Endothelial cell (in vitro differentiated cells): ENCODE measurements around the gene SPDYE1. TPM values are rescaled to one million over a fixed set of nuclear protein-coding genes. Genes with fewer than 3 reads are reported as not detected.

ENCODE experiments used
- DNase-seq: peaks from one replicate; pipeline ENCODE4 v3.0.0; 2021; ENCODE audit warnings: low spot score
- H3K27ac Mint-ChIP-seq: one replicate; pipeline ENCODE4 v1.8.0; 2021; ENCODE audit warnings: mixed read lengths, inconsistent platforms; ENCODE audit not compliant: unreplicated experiment
- H3K27me3 Mint-ChIP-seq: one replicate; pipeline ENCODE4 v1.8.0; 2021; ENCODE audit warnings: mild to moderate bottlenecking, moderate library complexity, mixed read lengths, inconsistent platforms; ENCODE audit not compliant: unreplicated experiment
- H3K36me3 Mint-ChIP-seq: one replicate; pipeline ENCODE4 v1.8.0; 2021; ENCODE audit warnings: mild to moderate bottlenecking, low read depth, mixed read lengths, inconsistent platforms; ENCODE audit not compliant: unreplicated experiment
- H3K4me1 Mint-ChIP-seq: one replicate; pipeline ENCODE4 v1.8.0; 2021; ENCODE audit warnings: mild to moderate bottlenecking, mixed read lengths, inconsistent platforms; ENCODE audit not compliant: unreplicated experiment
- H3K4me3 Mint-ChIP-seq: one replicate; pipeline ENCODE4 v1.8.0; 2021; ENCODE audit warnings: mild to moderate bottlenecking, mixed read lengths, inconsistent platforms; ENCODE audit not compliant: unreplicated experiment
- H3K9me3 Mint-ChIP-seq: one replicate; pipeline ENCODE4 v1.8.0; 2021; ENCODE audit warnings: mixed read lengths, inconsistent platforms; ENCODE audit not compliant: unreplicated experiment
- CTCF ChIP-seq: fragments of 200-600 bp; sonication (generic); IDR thresholded peaks from one replicate; pipeline ENCODE4 v1.5.0; 2021; ENCODE audit warnings: antibody characterized with exemption; ENCODE audit not compliant: unreplicated experiment
- total RNA-seq: library from RNA; stranded (reverse); fragmentation: NEBNext Ultra II Directional; extraction: Animal tissue kit (Norgen Biotek cat#: 25700); gene quantifications from one replicate; pipeline ENCODE4 v1.2.1, GENCODE V29; 2021; ENCODE audit not compliant: unreplicated experiment

The SPDYE1 gene
- total RNA-seq, 1 donor from 2014 or later = not detected

GRCh38 chr7:44052771-44053365, 55.2 kb downstream of the SPDYE1 start:
- H3K27ac Mint-ChIP-seq = no peak overlapping the region
- DNase-seq = no peak
- H3K4me3 Mint-ChIP-seq = peak overlapping the region; percentile 70
- H3K4me1 Mint-ChIP-seq = peaks cover 10% of the 10 kb centered on the region
- TF ChIP-seq CTCF = no peak
- H3K27me3 Mint-ChIP-seq = peaks cover 6% of the 10 kb centered on the region
- H3K36me3 Mint-ChIP-seq = peaks cover 5% of the 10 kb centered on the region
- H3K9me3 Mint-ChIP-seq = no peaks in the 10 kb centered on the region

- Mint-ChIP-seq H3K4me3 (no peak overlapping the region), H3K27ac (no peak overlapping the region), H3K36me3 (peaks cover 25% of the 10 kb centered on the region), H3K9me3 (no peaks in the 10 kb centered on the region), H3K27me3 (peaks cover 8% of the 10 kb centered on the region), H3K4me1 (peaks cover 4% of the 10 kb centered on the region)
- TF ChIP-seq CTCF = no peak
- no peak for DNase-seq
Measured at GRCh38 chr7:44056681-44057080, 59.0 kb downstream of the SPDYE1 start.

GRCh38 chr7:44057181-44057848, 59.6 kb downstream of the SPDYE1 start:
- Mint-ChIP-seq H3K4me1 (no peaks in the 10 kb centered on the region), H3K9me3 (no peaks in the 10 kb centered on the region), H3K27me3 (peaks cover 8% of the 10 kb centered on the region), H3K36me3 (peaks cover 25% of the 10 kb centered on the region), H3K4me3 (no peak overlapping the region), H3K27ac (no peak overlapping the region)
- no peak for DNase-seq
- TF ChIP-seq CTCF = no peak

GRCh38 chr7:44057849-44058758, 60.4 kb downstream of the SPDYE1 start:
- Mint-ChIP-seq H3K36me3 (peaks cover 25% of the 10 kb centered on the region), H3K4me3 (no peak overlapping the region), H3K4me1 (no peaks in the 10 kb centered on the region), H3K27ac (no peak overlapping the region), H3K27me3 (peaks cover 5% of the 10 kb centered on the region), H3K9me3 (no peaks in the 10 kb centered on the region)
- DNase-seq = no peak
- no peak for TF ChIP-seq CTCF
